ENCODE data around the gene CAPZA2. TPM values are rescaled to one million over a fixed set of nuclear protein-coding genes. Genes with fewer than 3 reads are reported as not detected.

CAPZA2 gene
- total and polyA plus RNA-seq, 10 of the 15 experiments (the other 5 are each of a cell fraction or from before 2014, with no cell fraction given): 50.0 to 379 (median 117) TPM

DNA sequence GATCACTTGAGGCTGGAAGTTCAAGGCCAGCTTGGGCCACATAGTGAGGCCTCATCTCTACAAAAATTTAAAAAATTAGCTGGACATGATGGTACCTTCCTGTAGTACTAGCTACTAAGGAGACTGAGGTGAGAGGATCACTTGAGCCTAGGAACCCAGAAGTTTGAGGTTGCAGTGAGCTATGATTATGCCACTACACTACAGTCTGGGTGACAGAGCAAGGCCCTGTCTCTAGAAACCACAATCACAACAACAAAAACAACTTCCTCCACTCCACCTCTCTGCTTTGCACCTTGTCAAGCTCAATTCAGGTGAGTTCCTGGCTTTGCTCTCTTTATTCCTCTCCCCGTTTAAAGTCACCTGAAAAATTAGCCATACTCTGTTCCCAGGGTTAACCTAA is 8.3 kb upstream of the CAPZA2 start:
- in situ Hi-C loops (cut with MboI) (no loop called here), intact Hi-C loops (cut with micrococcal nuclease; ENCODE audit: unreplicated experiment) (no loop called here)
- no peak overlapping the region for H3K4me3 ChIP-seq
- no peaks in the 10 kb centered on the region for H3K79me2 ChIP-seq (ENCODE audit: control insufficient read depth, insufficient read depth, low read length)
- RAD21 ChIA-PET (ENCODE audit: unreplicated experiment): no interaction called here
- TF ChIP-seq JUND (IDR thresholded peaks at IDR 0.05; ENCODE audit: low read depth, low read length) (no peak), ZBED1 (IDR thresholded peaks at IDR 0.05; ENCODE audit: borderline replicate concordance) (no peak), CHD1 (IDR thresholded peaks at IDR 0.05; ENCODE audit: low read depth, low read length) (no peak), CEBPB (IDR thresholded peaks at IDR 0.05; ENCODE audit: borderline replicate concordance in 1 of 2, low read depth in 2 of 2, low read length in 2 of 2) (no peak)
- H3K27ac ChIP-seq (ENCODE audit: control insufficient read depth, insufficient read depth): no peak overlapping the region
- no TSS peak for BruUV-seq (replicated peaks)
- H2AFZ ChIP-seq (ENCODE audit: control insufficient read depth, low read depth, low read length): no peak overlapping the region
- no peak overlapping the region for H3K9ac ChIP-seq (ENCODE audit: control insufficient read depth, insufficient read depth, low read length)
- FAIRE-seq (no peak), ATAC-seq (no peak), DNase-seq (ENCODE audit: low read depth, low spot score) (no peak)
- POLR2A ChIA-PET: no interaction called here
- no peaks in the 10 kb centered on the region for H4K20me1 ChIP-seq (ENCODE audit: control insufficient read depth, insufficient read depth)
- CTCF ChIA-PET: interaction anchor here (0.9 kb wide), 1 partner anchor 79 kb away, joined by 3 read pairs; no protein-coding TSS in a partner anchor
- H3K27me3 ChIP-seq (replicated peaks in 1 of 2; ENCODE audit: control insufficient read depth in 2 of 2, insufficient read depth in 2 of 2, low read length in 1 of 2): peaks cover 0 to 9% of the 10 kb centered on the region in 2 experiments; a peak in 3 of 4 replicates
- H3K4me1 ChIP-seq (ENCODE audit: control insufficient read depth, insufficient read depth, low read length): no peaks in the 10 kb centered on the region
- no peaks in the 10 kb centered on the region for H3K36me3 ChIP-seq (ENCODE audit: control insufficient read depth in 2 of 2, insufficient read depth in 2 of 2, low read length in 1 of 2)
- no peak overlapping the region for H3K4me2 ChIP-seq (ENCODE audit: control insufficient read depth, insufficient read depth)
- no peaks in the 10 kb centered on the region for H3K9me3 ChIP-seq (replicated peaks; ENCODE audit: control insufficient read depth, insufficient read depth, low read length)
- 100% methylated on average over 1 of the region's 1 CpG for WGBS (ENCODE audit: insufficient coverage, insufficient replicate concordance, low lambda C conversion rate, missing lambda C conversion rate)
- SMC1A ChIA-PET (ENCODE audit: uncharacterized antibody, unreplicated experiment): interaction anchor here (1.0 kb wide), 1 partner anchor 12 kb away, joined by 3 read pairs; no protein-coding TSS in a partner anchor

DNA sequence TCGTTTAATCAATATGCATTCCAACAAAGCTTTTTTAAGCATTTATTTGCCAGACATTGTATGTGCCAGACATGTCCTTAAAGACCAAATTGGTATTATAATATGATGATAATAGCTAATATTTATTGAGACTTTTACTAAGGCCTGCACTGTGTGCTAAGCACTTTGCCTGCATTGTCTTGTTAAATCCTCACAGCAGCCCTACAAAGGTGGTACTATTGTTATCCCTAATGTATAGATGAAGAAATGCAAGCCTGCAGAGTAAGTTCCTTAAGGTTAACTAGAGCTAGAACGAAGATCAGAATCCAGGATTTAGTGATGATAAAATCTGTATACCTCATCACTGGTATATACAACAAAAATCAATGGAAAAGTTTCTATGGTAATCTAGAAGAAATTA is 5.3 kb upstream of the CAPZA2 start:
- Histone ChIP-seq H3K79me2 (ENCODE audit: control insufficient read depth, insufficient read depth, low read length) (no peaks in the 10 kb centered on the region; the same call in 1 of the 2 replicates), H3K27me3 (replicated peaks in 1 of 2; ENCODE audit: control insufficient read depth in 2 of 2, insufficient read depth in 2 of 2, low read length in 1 of 2) (peaks cover 0 to 3% of the 10 kb centered on the region in 2 experiments; a peak in 2 of 4 replicates), H3K4me1 (ENCODE audit: control insufficient read depth, insufficient read depth, low read length) (no peaks in the 10 kb centered on the region), H3K4me3 (no peak overlapping the region), H3K4me2 (ENCODE audit: control insufficient read depth, insufficient read depth) (no peak overlapping the region), H3K27ac (ENCODE audit: control insufficient read depth, insufficient read depth) (no peak overlapping the region), H2AFZ (ENCODE audit: control insufficient read depth, low read depth, low read length) (no peak overlapping the region), H4K20me1 (ENCODE audit: control insufficient read depth, insufficient read depth) (no peaks in the 10 kb centered on the region), H3K9me3 (replicated peaks; ENCODE audit: control insufficient read depth, insufficient read depth, low read length) (no peaks in the 10 kb centered on the region), H3K36me3 (ENCODE audit: control insufficient read depth in 2 of 2, insufficient read depth in 2 of 2, low read length in 1 of 2) (no peaks in the 10 kb centered on the region), H3K9ac (ENCODE audit: control insufficient read depth, insufficient read depth, low read length) (no peak overlapping the region)
- intact Hi-C loops (cut with micrococcal nuclease; ENCODE audit: unreplicated experiment) (no loop called here), in situ Hi-C loops (cut with MboI) (no loop called here)
- FAIRE-seq: no peak
- WGBS (ENCODE audit: insufficient coverage, insufficient replicate concordance, low lambda C conversion rate, missing lambda C conversion rate): 52% methylated on average over 2 of the region's 2 CpGs
- CTCF ChIA-PET: interaction anchor here (0.9 to 1.1 kb wide), 2 partner anchors 9 to 131 kb away, joined by 3 to 5 read pairs; no protein-coding TSS in a partner anchor
- no peak for ATAC-seq
- DNase-seq (ENCODE audit: low read depth, low spot score): no peak
- BruUV-seq (replicated peaks): no TSS peak
- RAD21 ChIA-PET (ENCODE audit: unreplicated experiment): interaction anchor here (0.6 kb wide), 1 partner anchor 42 kb away, joined by 3 read pairs; no protein-coding TSS in a partner anchor
- POLR2A ChIA-PET: interaction anchor here (0.6 to 1.0 kb wide), 2 partner anchors 11 to 256 kb away, joined by 3 to 5 read pairs; no protein-coding TSS in a partner anchor
- SMC1A ChIA-PET (ENCODE audit: uncharacterized antibody, unreplicated experiment): interaction anchor here (0.6 to 1.0 kb wide), 4 partner anchors 14 to 861 kb away, joined by 3 read pairs; no protein-coding TSS in a partner anchor
- no peak for TF ChIP-seq GABPA (IDR thresholded peaks at IDR 0.05; ENCODE audit: low read depth)
- no peak for TF ChIP-seq MYB (IDR thresholded peaks at IDR 0.05; ENCODE audit: borderline replicate concordance, low read depth, low read length)
- no peak for TF ChIP-seq RB1 (IDR thresholded peaks at IDR 0.05; ENCODE audit: borderline replicate concordance)
- no peak for TF ChIP-seq CHD1 (IDR thresholded peaks at IDR 0.05; ENCODE audit: low read depth, low read length)
- TF ChIP-seq EGR1 (IDR thresholded peaks at IDR 0.05; ENCODE audit: borderline replicate concordance in 1 of 2, low read depth in 2 of 2, low read length in 2 of 2): no peak
- TF ChIP-seq MLLT1 (IDR thresholded peaks at IDR 0.05): no peak
- no peak for TF ChIP-seq DPF2 (IDR thresholded peaks at IDR 0.05)
- TF ChIP-seq BACH1 (IDR thresholded peaks at IDR 0.05; ENCODE audit: borderline replicate concordance): no peak
- TF ChIP-seq HCFC1 (IDR thresholded peaks at IDR 0.05; ENCODE audit: low read length): no peak
- TF ChIP-seq STAT1 (conservative IDR thresholded peaks at IDR 0.05): no peak
- no peak for TF ChIP-seq TAF1 (IDR thresholded peaks at IDR 0.05; ENCODE audit: borderline replicate concordance, low read depth, low read length)
- TF ChIP-seq TCF7 (IDR thresholded peaks at IDR 0.05; ENCODE audit: borderline replicate concordance): no peak

Measured in GM12878 (cell line).